DMS79 treated with DMSO at 0.1 percent for 48 hours (cell line): Measurements from ENCODE around the gene CPTP.

Source experiments
- DNase-seq: peaks from one replicate; lab custom pipeline; 2025; lab: John Stamatoyannopoulos, UW

CPTP gene

GRCh38 chr1:1324524-1325287 lies at the start of gene CPTP, which contains the start of gene INTS11:
Gene CPTP, plus strand, starts transcription at chr1:1324802. Its CDS starts 2,109 bp downstream, at chr1:1326911.
Gene INTS11, minus strand, starts transcription at chr1:1324660. Its CDS starts 52 bp downstream, at chr1:1324608.
- DNase-seq, result peak; percentile 84

GRCh38 chr1:1274931-1275431 lies 49.6 kb upstream of the CPTP start:
- DNase-seq, result no peak

GRCh38 chr1:1275836-1276235 lies 48.8 kb upstream of the CPTP start:
- no peak for DNase-seq

- DNase-seq, result no peak
These were observed 46.0 kb upstream of the CPTP start for GRCh38 chr1:1278620-1279019.

- no peak for DNase-seq
These were observed 45.6 kb upstream of the CPTP start for GRCh38 chr1:1279028-1279427.

- DNase-seq, result no peak
These were observed 43.7 kb upstream of the CPTP start for GRCh38 chr1:1280782-1281481.

- DNase-seq, result no peak
These were observed 42.9 kb upstream of the CPTP start for GRCh38 chr1:1281533-1282321.

GRCh38 chr1:1282998-1283397 lies 41.6 kb upstream of the CPTP start:
- DNase-seq, result no peak

- no peak for DNase-seq
These were observed 40.8 kb upstream of the CPTP start for GRCh38 chr1:1283821-1284220.

GRCh38 chr1:1284221-1285101 lies 40.1 kb upstream of the CPTP start:
- DNase-seq, result no peak

GRCh38 chr1:1285102-1285571 lies 39.5 kb upstream of the CPTP start:
- no peak for DNase-seq

- DNase-seq, result no peak
These were observed 38.8 kb upstream of the CPTP start for GRCh38 chr1:1285611-1286311.

GRCh38 chr1:1286313-1287261 lies 38.0 kb upstream of the CPTP start:
- no peak for DNase-seq

- no peak for DNase-seq
These were observed 37.1 kb upstream of the CPTP start for GRCh38 chr1:1287288-1288110.

GRCh38 chr1:1290238-1290731 lies 34.3 kb upstream of the CPTP start:
- DNase-seq, result peak; percentile 35

- peak; percentile 62 for DNase-seq
These were observed 33.5 kb upstream of the CPTP start for GRCh38 chr1:1291023-1291528.

- peak; percentile 90 for DNase-seq
These were observed 32.8 kb upstream of the CPTP start for GRCh38 chr1:1291548-1292441.
